ENCODE data around the gene NAA80. TPM values are rescaled to one million over a fixed set of nuclear protein-coding genes. Genes with fewer than 3 reads are reported as not detected.
A peak's percentile ranks its signal among the peaks of the same experiment; 100 is the strongest.

The NAA80 gene
- 5.6 TPM for total RNA-seq

- peak; percentile 100 for DNase-seq
These were observed at the start of gene NAA80, which contains the start of gene HYAL3 for GRCh38 chr3:50298836-50299637. NAA80 (minus strand) TSS chr3:50299405; CDS start chr3:50297463, 1,942 bp downstream. HYAL3 (minus strand) TSS chr3:50299405; CDS start chr3:50295602, 3,803 bp downstream.

GRCh38 chr3:50347187-50347813, 48.1 kb upstream of the NAA80 start:
- peak; percentile 89 for DNase-seq

GRCh38 chr3:50345586-50346234, 46.5 kb upstream of the NAA80 start, which contains the start of gene ZMYND10:
ZMYND10 (minus strand) TSS chr3:50345732; CDS start chr3:50345579, 153 bp downstream.
- DNase-seq, result peak; percentile 76

- DNase-seq, result no peak
These were observed 45.8 kb upstream of the NAA80 start for GRCh38 chr3:50345008-50345407.

- DNase-seq, result no peak
These were observed 43.8 kb upstream of the NAA80 start for GRCh38 chr3:50342813-50343633.

- DNase-seq, result no peak
These were observed 42.9 kb upstream of the NAA80 start for GRCh38 chr3:50341996-50342650.

GRCh38 chr3:50341537-50341936, 42.3 kb upstream of the NAA80 start:
- no peak for DNase-seq

GRCh38 chr3:50340448-50341329, 41.5 kb upstream of the NAA80 start, which contains the start of gene RASSF1:
RASSF1 (minus strand) TSS chr3:50340836; CDS start chr3:50340805, 31 bp downstream.
- peak; percentile 80 for DNase-seq

- no peak for DNase-seq
These were observed 40.9 kb upstream of the NAA80 start for GRCh38 chr3:50340147-50340447.

GRCh38 chr3:50339485-50340146, 40.4 kb upstream of the NAA80 start:
- no peak for DNase-seq

- DNase-seq, result no peak
These were observed 39.8 kb upstream of the NAA80 start for GRCh38 chr3:50338965-50339364.

GRCh38 chr3:50337175-50337861, 38.1 kb upstream of the NAA80 start:
- DNase-seq, result peak; percentile 99

GRCh38 chr3:50336452-50337174, 37.4 kb upstream of the NAA80 start:
- DNase-seq, result peak; percentile 45

- no peak for DNase-seq
These were observed 35.3 kb upstream of the NAA80 start for GRCh38 chr3:50334339-50335075.

- DNase-seq, result no peak
These were observed 34.6 kb upstream of the NAA80 start for GRCh38 chr3:50333744-50334328.

- no peak for DNase-seq
These were observed 32.2 kb upstream of the NAA80 start for GRCh38 chr3:50331364-50331907.

- DNase-seq, result no peak
These were observed 31.1 kb upstream of the NAA80 start for GRCh38 chr3:50330330-50330729.
